HG03103 (cell line): ENCODE data around the gene LIMK2.

Experiments used
- ATAC-seq: cut with Tn5 transposase; IDR thresholded peaks from one replicate; pipeline ENCODE4 v1.9.1; 2021; ENCODE audit warnings: low read depth; ENCODE audit not compliant: unreplicated experiment

Gene LIMK2

GRCh38 chr22:31269892-31270579, 57.9 kb downstream of the LIMK2 start:
- no peak for ATAC-seq

- ATAC-seq: no peak
Measured at GRCh38 chr22:31271026-31271425, 58.9 kb downstream of the LIMK2 start.

GRCh38 chr22:31271485-31271884, 59.4 kb downstream of the LIMK2 start:
- no peak for ATAC-seq

GRCh38 chr22:31272522-31273446, 60.7 kb downstream of the LIMK2 start:
- no peak for ATAC-seq

GRCh38 chr22:31274017-31274416, 61.9 kb downstream of the LIMK2 start:
- ATAC-seq: no peak

GRCh38 chr22:31275018-31275417, 62.9 kb downstream of the LIMK2 start:
- no peak for ATAC-seq

- ATAC-seq: no peak
Measured at GRCh38 chr22:31275576-31275975, 63.5 kb downstream of the LIMK2 start.

- no peak for ATAC-seq
Measured at GRCh38 chr22:31276426-31277167, 64.5 kb downstream of the LIMK2 start.

- ATAC-seq: no peak
Measured at GRCh38 chr22:31277741-31278140, 65.6 kb downstream of the LIMK2 start.

- no peak for ATAC-seq
Measured at GRCh38 chr22:31278151-31278621, 66.1 kb downstream of the LIMK2 start.

GRCh38 chr22:31278626-31279326, 66.7 kb downstream of the LIMK2 start:
- ATAC-seq: no peak

GRCh38 chr22:31279327-31279669, 67.2 kb downstream of the LIMK2 start:
- ATAC-seq: no peak

GRCh38 chr22:31279821-31280505, 67.9 kb downstream of the LIMK2 start:
- no peak for ATAC-seq

GRCh38 chr22:31281733-31282132, 69.6 kb downstream of the LIMK2 start:
- no peak for ATAC-seq

GRCh38 chr22:31282748-31283468, 70.8 kb downstream of the LIMK2 start:
- ATAC-seq: no peak

GRCh38 chr22:31284281-31285155, 72.4 kb downstream of the LIMK2 start:
- no peak for ATAC-seq

GRCh38 chr22:31286360-31287255, 74.5 kb downstream of the LIMK2 start:
- ATAC-seq: no peak
